ENCODE measurements around the gene FRY. TPM values are rescaled to one million over a fixed set of nuclear protein-coding genes. Genes with fewer than 3 reads are reported as not detected.

The FRY gene
- polyA plus RNA-seq, 1 experiment: 51.4 TPM

GRCh38 chr13:32001154-32001768, 30.3 kb upstream of the FRY start:
- H3K36me3 ChIP-seq (ENCODE audit: control insufficient read depth, insufficient read depth, low read length): no peaks in the 10 kb centered on the region
- TF ChIP-seq CTCF (IDR thresholded peaks at IDR 0.05; ENCODE audit: insufficient read depth, low read depth, low read length): peak; percentile 65
- ChIA-PET POLR2A (no interaction called here), CTCF (interaction anchor here (1.1 to 1.5 kb wide), 7 partner anchors 9 to 312 kb away, joined by 3 to 11 read pairs (median 5); no protein-coding TSS in a partner anchor)
- no peaks in the 10 kb centered on the region for H3K27me3 ChIP-seq (ENCODE audit: control insufficient read depth, insufficient read depth, low read length)
- H3K4me3 ChIP-seq (ENCODE audit: low read depth, low read length): no peak overlapping the region
- DNase-seq (ENCODE audit: low read depth): no peak

DNA sequence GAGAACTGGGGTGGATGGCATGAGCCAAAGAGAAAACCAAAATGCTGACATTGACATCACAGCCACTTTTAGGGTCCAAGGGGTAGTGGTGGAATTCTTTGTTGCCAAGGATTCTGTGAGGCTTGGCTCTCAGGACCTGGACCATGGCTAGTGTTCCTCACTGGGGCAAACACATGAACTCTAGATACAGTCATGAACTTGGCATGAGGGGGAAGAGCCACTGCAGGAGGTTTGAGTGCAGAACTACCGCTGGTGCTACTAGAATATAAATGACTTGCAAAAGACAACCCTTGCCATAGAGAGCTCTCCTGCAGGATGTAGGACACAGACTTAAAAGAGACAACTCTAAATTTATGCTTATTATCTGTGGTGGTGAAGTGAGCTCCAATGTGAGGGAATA, 29.8 kb upstream of the FRY start:
- no peak for DNase-seq (ENCODE audit: low read depth)
- no peaks in the 10 kb centered on the region for H3K27me3 ChIP-seq (ENCODE audit: control insufficient read depth, insufficient read depth, low read length)
- no peaks in the 10 kb centered on the region for H3K36me3 ChIP-seq (ENCODE audit: control insufficient read depth, insufficient read depth, low read length)
- no peak overlapping the region for H3K4me3 ChIP-seq (ENCODE audit: low read depth, low read length)
- ChIA-PET POLR2A (no interaction called here), CTCF (interaction anchor here (1.1 to 1.5 kb wide), 7 partner anchors 9 to 312 kb away, joined by 3 to 11 read pairs (median 5); no protein-coding TSS in a partner anchor)
- no peak for TF ChIP-seq CTCF (IDR thresholded peaks at IDR 0.05; ENCODE audit: insufficient read depth, low read depth, low read length)

DNA sequence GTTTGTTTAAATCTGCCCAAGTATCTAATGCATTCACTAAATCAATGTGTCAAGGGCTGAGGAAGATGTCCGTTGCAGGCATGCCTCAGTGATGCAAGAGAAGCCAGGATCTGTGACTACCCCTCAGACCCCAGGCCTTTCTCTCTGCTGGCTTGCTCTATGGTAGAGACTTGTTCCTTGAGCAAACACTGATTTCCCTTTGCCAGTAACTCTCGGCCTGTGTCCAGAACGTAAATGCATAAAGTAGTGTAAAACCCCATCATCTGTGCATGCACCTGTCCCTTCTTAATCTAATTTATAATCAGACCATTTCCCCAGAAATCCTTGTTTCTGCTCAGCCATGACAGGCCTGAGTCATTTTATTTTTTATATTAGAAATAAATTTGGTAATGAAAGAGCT, 28.7 kb upstream of the FRY start:
- Histone ChIP-seq H3K27me3 (ENCODE audit: control insufficient read depth, insufficient read depth, low read length) (no peaks in the 10 kb centered on the region), H3K4me3 (ENCODE audit: low read depth, low read length) (no peak overlapping the region), H3K36me3 (ENCODE audit: control insufficient read depth, insufficient read depth, low read length) (no peaks in the 10 kb centered on the region)
- DNase-seq (ENCODE audit: low read depth): no peak
- CTCF ChIA-PET: no interaction called here
- TF ChIP-seq CTCF (IDR thresholded peaks at IDR 0.05; ENCODE audit: insufficient read depth, low read depth, low read length): no peak
- POLR2A ChIA-PET: no interaction called here

- no peak for DNase-seq (ENCODE audit: low read depth)
- CTCF ChIA-PET: interaction anchor here (1.3 to 1.4 kb wide), 2 partner anchors 9 to 239 kb away, joined by 3 to 5 read pairs; no protein-coding TSS in a partner anchor
- POLR2A ChIA-PET: interaction anchor here (0.6 kb wide), 1 partner anchor 62 kb away, joined by 7 read pairs; no protein-coding TSS in a partner anchor
Measured at GRCh38 chr13:32007494-32007893, 24.1 kb upstream of the FRY start.

More at GRCh38 chr13:32007494-32007893, 24.1 kb upstream of the FRY start:
- H3K27me3 ChIP-seq (ENCODE audit: control insufficient read depth, insufficient read depth, low read length): no peaks in the 10 kb centered on the region; the same call in 1 of the 2 replicates
- H3K4me3 ChIP-seq (ENCODE audit: low read depth, low read length): no peak overlapping the region
- TF ChIP-seq CTCF (IDR thresholded peaks at IDR 0.05; ENCODE audit: insufficient read depth, low read depth, low read length): no peak
- no peaks in the 10 kb centered on the region for H3K36me3 ChIP-seq (ENCODE audit: control insufficient read depth, insufficient read depth, low read length)

Measured in BJ (cell line).